Caco-2 (cell line): ENCODE results near the gene RNPS1. TPM values are rescaled to one million over a fixed set of nuclear protein-coding genes. Genes with fewer than 3 reads are reported as not detected.

Experiments
- BruUV-seq: library from RNA; stranded (reverse); fragments of 400-500 nt; replicated peaks from 2 replicates; lab custom pipeline; 2021; lab: Mats Ljungman, UMichigan
- CTCF ChIA-PET: fragments of 300-600 bp; sonication (Branson Sonifier 250); formaldehyde crosslinking; loops from one replicate; lab custom pipeline; 2022; ENCODE audit warnings: antibody characterized with exemption; lab: Charles Lee
- POLR2A ChIA-PET: fragments of 300-600 bp; sonication (Branson Sonifier 250); formaldehyde crosslinking; loops from one replicate; lab custom pipeline; 2022; ENCODE audit warnings: antibody characterized with exemption; lab: Charles Lee
- DNase-seq, 2 experiments: peaks; one replicate each; pipeline versions ENCODE4 v3.0.0 to v3.0.0-alpha.2; 2020 to 2022
- H3K27me3 ChIP-seq: replicated peaks from 2 replicates; pipeline ENCODE4 v1.6.0; 2011; ENCODE audit warnings: low read length; ENCODE audit not compliant: control insufficient read depth, insufficient read depth
- H3K36me3 ChIP-seq: 2 replicates; pipeline ENCODE4 v1.5.1; 2011; ENCODE audit warnings: low read length; ENCODE audit not compliant: control insufficient read depth, insufficient read depth
- H3K4me1 ChIP-seq: fragments of 250-450 bp; sonication (Bioruptor Pico); 2 replicates; pipeline ENCODE4 v1.5.1; 2020; ENCODE audit warnings: mild to moderate bottlenecking
- H3K4me3 ChIP-seq: 2 replicates; pipeline ENCODE4 v1.5.1; 2011; ENCODE audit warnings: low read depth, mild to moderate bottlenecking, control low read depth, low read length
- H3K9me3 ChIP-seq: fragments of 250-450 bp; sonication (Bioruptor Pico); 2 replicates; pipeline ENCODE4 v1.5.1; 2020; ENCODE audit warnings: mild to moderate bottlenecking, moderate library complexity
- H3K27ac Mint-ChIP-seq: one replicate; pipeline ENCODE4 v1.8.0; 2022; ENCODE audit warnings: mixed read lengths; ENCODE audit not compliant: unreplicated experiment
- H3K27me3 Mint-ChIP-seq: one replicate; pipeline ENCODE4 v1.8.0; 2022; ENCODE audit warnings: mixed read lengths; ENCODE audit not compliant: insufficient read depth, unreplicated experiment
- H3K36me3 Mint-ChIP-seq: one replicate; pipeline ENCODE4 v1.8.0; 2022; ENCODE audit warnings: mild to moderate bottlenecking, mixed read lengths; ENCODE audit not compliant: insufficient read depth, unreplicated experiment
- H3K4me1 Mint-ChIP-seq: one replicate; pipeline ENCODE4 v1.8.0; 2022; ENCODE audit warnings: low read depth, mixed read lengths; ENCODE audit not compliant: unreplicated experiment
- H3K4me3 Mint-ChIP-seq: one replicate; pipeline ENCODE4 v1.8.0; 2022; ENCODE audit warnings: mild to moderate bottlenecking, moderate library complexity, mixed read lengths; ENCODE audit not compliant: unreplicated experiment
- H3K9me3 Mint-ChIP-seq: one replicate; pipeline ENCODE4 v1.8.0; 2022; ENCODE audit warnings: mixed read lengths; ENCODE audit not compliant: unreplicated experiment
- CTCF ChIP-seq, 2 experiments: fragments of 200-600 bp in 1 of 2; IDR thresholded peaks; 1 replicate in 1 of 2; 2 replicates in 1 of 2; pipeline versions ENCODE4 v1.5.1 to v1.8.0; 2011 to 2022; ENCODE audit warnings: antibody characterized with exemption in 1 of 2, control low read depth in 1 of 2, inconsistent platforms in 1 of 2, low read depth in 1 of 2, low read length in 1 of 2, mild to moderate bottlenecking in 1 of 2, moderate library complexity in 1 of 2; ENCODE audit not compliant: insufficient read depth in 1 of 2, severe bottlenecking in 1 of 2, unreplicated experiment in 1 of 2
- intact Hi-C: fragments of 100-400 bp; cut with micrococcal nuclease; formaldehyde crosslinking; loops from one replicate; pipeline ENCODE4 v1.10.0; 2022; ENCODE audit not compliant: unreplicated experiment
- total RNA-seq: library from RNA; stranded (reverse); gene quantifications from 2 replicates; pipeline ENCODE4 v1.2.3, GENCODE V29; 2022

RNPS1 gene
- total RNA-seq, 1 experiment from 2014 or later: 210 TPM

DNA sequence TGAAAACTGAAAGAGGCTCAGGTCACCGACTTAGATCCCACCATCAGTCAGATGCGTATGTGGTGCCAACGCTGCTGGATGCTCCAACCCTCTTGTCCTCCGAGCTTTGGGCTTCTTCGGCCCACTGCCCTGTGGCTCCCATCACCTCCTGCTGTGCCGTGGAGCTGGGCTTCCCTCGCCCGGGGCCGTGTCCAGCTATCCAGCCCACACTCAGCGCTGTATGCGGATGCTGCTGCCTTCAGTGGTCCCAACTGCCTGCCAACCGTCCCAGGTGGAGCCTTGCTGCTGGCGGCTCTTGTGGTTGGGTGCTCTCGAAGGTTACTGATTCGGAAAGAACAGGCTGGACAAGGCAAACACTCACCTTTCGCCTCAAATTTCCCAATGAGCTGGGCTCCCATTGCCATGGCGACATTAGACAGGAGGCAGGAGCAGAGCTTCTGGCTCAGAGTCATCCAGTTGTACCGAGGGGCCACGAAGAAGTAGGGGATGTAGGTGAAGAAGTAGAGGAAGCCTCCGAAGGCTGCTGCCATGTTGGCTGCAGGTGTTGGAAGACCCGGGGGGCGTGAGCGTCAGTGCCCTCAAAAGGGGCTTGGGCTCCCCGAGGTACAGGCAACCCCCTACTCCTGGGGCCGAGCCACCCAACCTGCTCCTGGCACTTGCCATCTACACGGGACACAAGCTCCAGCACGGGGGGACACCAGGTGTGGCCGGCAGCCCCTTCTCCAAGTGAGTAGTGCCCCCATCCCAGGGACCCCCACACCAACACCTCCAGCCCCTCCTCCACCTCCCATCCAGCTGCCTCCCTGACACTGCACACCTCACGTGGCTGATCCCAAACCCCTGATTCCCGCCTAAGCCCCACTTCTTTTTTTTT, 40.4 kb upstream of the RNPS1 start:
- no peaks in the 10 kb centered on the region for H3K36me3 ChIP-seq
- no TSS peak for BruUV-seq
- no peaks in the 10 kb centered on the region for H3K36me3 Mint-ChIP-seq
- H3K9me3 ChIP-seq: no peaks in the 10 kb centered on the region
- H3K4me1 Mint-ChIP-seq: no peaks in the 10 kb centered on the region
- H3K4me1 ChIP-seq: no peaks in the 10 kb centered on the region
- intact Hi-C loops: no loop called here
- no peak for DNase-seq
- TF ChIP-seq CTCF (IDR thresholded peaks at IDR 0.05; ENCODE audit: insufficient read depth in 1 of 2, low read depth in 1 of 2, low read length in 1 of 2, severe bottlenecking in 1 of 2, unreplicated experiment in 1 of 2): no peak
- no peaks in the 10 kb centered on the region for H3K27me3 ChIP-seq
- no peaks in the 10 kb centered on the region for H3K27me3 Mint-ChIP-seq
- H3K27ac Mint-ChIP-seq: no peak overlapping the region
- POLR2A ChIA-PET: no interaction called here
- H3K4me3 Mint-ChIP-seq: no peak overlapping the region
- H3K9me3 Mint-ChIP-seq: no peaks in the 10 kb centered on the region
- no peak overlapping the region for H3K4me3 ChIP-seq
- CTCF ChIA-PET: no interaction called here

DNA sequence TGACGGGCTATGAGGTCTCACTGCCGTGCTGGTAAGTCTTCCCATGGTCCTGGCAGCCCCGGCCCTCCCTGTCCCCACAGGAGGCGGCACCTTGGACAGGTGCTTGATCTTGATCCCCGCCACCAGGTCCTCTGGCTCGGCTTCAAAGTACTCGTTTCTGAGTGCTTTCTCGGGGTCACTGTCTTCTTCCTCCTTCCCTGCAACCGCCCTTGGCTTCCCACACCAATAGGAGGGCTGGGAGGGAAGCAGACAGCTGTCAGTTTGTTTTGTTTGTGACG, 31.9 kb upstream of the RNPS1 start:
- ChIA-PET POLR2A (no interaction called here), CTCF (no interaction called here)
- intact Hi-C loops: no loop called here
- Mint-ChIP-seq H3K27ac (no peak overlapping the region), H3K27me3 (no peaks in the 10 kb centered on the region), H3K4me1 (no peaks in the 10 kb centered on the region), H3K36me3 (no peaks in the 10 kb centered on the region), H3K4me3 (no peak overlapping the region), H3K9me3 (no peaks in the 10 kb centered on the region)
- no TSS peak for BruUV-seq
- no peak for TF ChIP-seq CTCF (IDR thresholded peaks at IDR 0.05; ENCODE audit: insufficient read depth in 1 of 2, low read depth in 1 of 2, low read length in 1 of 2, severe bottlenecking in 1 of 2, unreplicated experiment in 1 of 2)
- no peaks in the 10 kb centered on the region for H3K36me3 ChIP-seq
- H3K4me3 ChIP-seq: no peak overlapping the region
- DNase-seq: no peak
- no peaks in the 10 kb centered on the region for H3K27me3 ChIP-seq
- no peaks in the 10 kb centered on the region for H3K9me3 ChIP-seq
- no peaks in the 10 kb centered on the region for H3K4me1 ChIP-seq

DNA sequence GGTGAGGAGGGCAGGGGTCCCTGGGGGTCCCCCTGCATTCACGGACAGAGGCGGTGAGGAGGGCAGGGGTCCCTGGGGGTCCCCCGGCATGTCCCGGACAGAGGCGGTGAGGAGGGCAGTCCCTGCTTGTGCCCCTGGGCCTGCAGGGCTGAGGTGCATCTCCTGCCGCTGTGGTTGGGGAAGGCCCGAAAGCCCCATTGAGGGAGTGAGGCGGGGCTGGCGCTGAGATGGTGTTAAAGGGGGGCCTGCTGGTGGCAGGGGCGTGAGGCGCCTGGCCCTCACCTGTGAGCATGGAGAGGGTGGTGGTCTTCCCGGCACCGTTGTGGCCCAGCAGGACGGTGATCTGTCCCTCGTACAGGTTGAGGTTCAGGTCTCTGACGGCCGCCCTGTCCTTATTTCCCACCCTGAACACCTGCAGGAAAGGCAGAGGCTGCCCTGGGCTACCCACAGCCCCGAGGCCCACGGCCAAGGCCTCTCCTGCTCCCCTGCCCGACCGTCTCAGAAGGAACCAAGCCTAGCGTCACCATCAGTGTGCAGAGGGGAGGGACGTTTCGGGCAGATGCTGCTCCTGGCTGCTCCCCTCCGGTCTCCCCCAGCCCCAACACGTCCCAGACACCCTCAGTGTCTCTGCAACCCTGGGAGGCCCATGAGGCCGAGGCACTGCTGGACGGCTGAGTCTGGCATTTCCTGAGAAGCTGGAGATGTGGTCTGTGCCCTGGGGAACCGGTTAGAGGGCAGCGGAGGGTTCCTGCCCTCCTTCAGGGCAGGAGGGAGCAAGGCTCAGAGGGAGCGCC, 31.4 kb upstream of the RNPS1 start:
- Histone ChIP-seq H3K4me1 (no peaks in the 10 kb centered on the region), H3K27me3 (no peaks in the 10 kb centered on the region), H3K36me3 (no peaks in the 10 kb centered on the region), H3K9me3 (no peaks in the 10 kb centered on the region), H3K4me3 (no peak overlapping the region)
- Mint-ChIP-seq H3K36me3 (no peaks in the 10 kb centered on the region), H3K9me3 (no peaks in the 10 kb centered on the region), H3K4me1 (no peaks in the 10 kb centered on the region), H3K27ac (no peak overlapping the region), H3K27me3 (no peaks in the 10 kb centered on the region), H3K4me3 (no peak overlapping the region)
- no peak for DNase-seq
- ChIA-PET CTCF (no interaction called here), POLR2A (no interaction called here)
- BruUV-seq: no TSS peak
- TF ChIP-seq CTCF (IDR thresholded peaks at IDR 0.05; ENCODE audit: insufficient read depth in 1 of 2, low read depth in 1 of 2, low read length in 1 of 2, severe bottlenecking in 1 of 2, unreplicated experiment in 1 of 2): no peak
- intact Hi-C loops: no loop called here
